Measurements from ENCODE around the gene ADAMTS5. TPM values are rescaled to one million over a fixed set of nuclear protein-coding genes. Genes with fewer than 3 reads are reported as not detected.
A peak's percentile ranks its signal among the peaks of the same experiment; 100 is the strongest.

Gene ADAMTS5
- total RNA-seq, 2 donors from 2014 or later: 20.4 to 42.9 TPM

DNA sequence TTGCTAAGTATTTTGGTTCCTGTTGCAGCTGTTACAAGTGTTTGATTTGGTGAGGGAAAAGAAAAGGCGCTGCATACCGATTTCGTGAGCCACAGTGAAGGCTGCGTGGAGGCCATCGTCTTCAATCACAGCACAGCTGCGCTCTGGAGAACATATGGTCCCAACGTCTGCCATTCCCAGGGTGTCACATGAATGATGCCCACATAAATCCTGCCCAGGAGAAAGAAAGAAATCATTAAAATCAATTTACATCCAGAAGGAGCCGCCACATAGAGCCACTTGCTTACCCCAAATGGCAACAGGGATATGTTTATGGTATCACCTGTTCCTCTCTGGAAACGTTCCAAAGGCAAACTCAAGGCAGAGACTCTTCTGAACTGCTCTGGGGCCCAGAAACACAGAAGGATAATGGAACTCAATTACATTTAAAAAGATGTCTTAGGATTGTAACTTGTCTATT lies 12.2 kb downstream of the ADAMTS5 start:
- DNase-seq (ENCODE audit: low spot score): no peak
- intact Hi-C loops (cut with DNase I): no loop called here

DNA sequence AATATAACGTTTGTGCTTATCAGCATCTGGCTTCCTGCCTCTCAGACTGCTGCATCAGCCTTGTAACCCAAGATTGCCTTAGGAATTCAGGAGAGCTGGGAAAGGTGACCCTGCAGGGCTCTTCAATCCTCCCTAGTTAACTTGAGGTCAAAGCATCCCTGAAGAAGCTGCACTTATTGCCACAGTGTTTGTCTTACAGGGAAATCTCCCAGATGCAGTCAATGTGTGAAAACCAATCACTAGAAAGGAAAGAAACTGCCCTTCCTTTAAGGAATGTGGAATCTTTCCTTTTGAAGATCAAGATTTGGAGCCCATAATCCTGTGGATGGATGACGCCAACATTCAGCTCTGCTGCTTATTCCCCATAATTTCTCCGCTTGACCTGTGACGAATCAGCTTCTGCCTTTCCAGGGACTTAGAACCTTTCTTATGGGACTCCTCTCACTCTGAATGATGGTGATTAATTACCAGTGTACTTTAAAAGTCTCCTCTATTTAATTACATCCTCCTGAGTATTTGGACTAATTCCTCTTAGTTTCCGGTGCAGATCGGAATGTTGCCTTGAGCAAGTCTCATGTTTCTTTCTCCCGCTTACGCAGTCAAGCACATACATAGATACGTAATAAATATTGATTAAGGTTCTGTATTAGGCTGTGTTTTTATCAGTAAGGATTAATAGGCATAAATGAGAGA lies 14.4 kb downstream of the ADAMTS5 start:
- DNase-seq (ENCODE audit: low spot score): no peak

DNA sequence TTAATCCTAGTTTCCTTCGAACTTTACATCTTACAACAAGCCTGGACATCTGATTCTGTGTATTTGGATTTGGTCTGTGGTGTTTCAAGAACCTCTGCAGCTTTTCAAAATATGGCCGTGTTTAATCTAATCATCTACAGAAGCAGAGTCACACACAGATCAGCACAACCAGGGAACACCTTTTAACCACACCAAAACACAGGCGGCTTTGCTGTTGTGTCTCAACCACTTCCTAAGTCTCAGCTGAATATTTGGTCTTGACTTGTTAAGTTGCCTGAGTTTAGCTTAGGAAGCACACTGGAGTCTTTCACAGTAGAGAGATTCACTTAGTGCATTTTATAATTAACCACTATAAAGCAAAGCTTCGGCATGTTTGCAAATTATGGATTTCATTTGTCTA lies 17.1 kb downstream of the ADAMTS5 start:
- intact Hi-C loops (cut with DNase I): loop anchor here in 1 of 2 donors (5.0 kb wide), 1 partner anchor 142 kb away; no protein-coding TSS in a partner anchor
- no peak for DNase-seq (ENCODE audit: low spot score)

More for the DNA sequence above, 14.4 kb downstream of the ADAMTS5 start:
- intact Hi-C loops (cut with DNase I): no loop called here

DNA sequence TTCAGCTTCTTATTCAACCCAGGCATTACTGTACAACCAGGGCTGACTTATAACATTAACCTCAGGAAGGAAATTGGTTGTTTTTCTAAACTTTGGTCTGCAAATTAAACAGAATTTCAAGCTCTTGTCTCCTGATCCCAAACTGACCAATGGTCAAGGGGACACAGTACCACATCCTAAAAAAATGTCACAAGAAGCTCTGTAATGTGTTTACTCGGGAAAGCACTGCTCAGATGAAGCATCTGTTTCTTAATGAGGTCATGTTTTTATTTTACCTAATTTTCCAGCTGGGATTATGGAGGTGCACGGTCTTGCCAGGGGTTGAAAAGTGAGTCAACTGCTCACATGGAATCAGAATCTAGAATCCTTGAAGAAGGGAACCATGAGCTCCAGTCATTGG lies 18.7 kb downstream of the ADAMTS5 start:
- intact Hi-C loops (cut with DNase I): loop anchor here in 1 of 2 donors (5.0 kb wide), 1 partner anchor 144 kb away; no protein-coding TSS in a partner anchor
- DNase-seq (ENCODE audit: low spot score): no peak

DNA sequence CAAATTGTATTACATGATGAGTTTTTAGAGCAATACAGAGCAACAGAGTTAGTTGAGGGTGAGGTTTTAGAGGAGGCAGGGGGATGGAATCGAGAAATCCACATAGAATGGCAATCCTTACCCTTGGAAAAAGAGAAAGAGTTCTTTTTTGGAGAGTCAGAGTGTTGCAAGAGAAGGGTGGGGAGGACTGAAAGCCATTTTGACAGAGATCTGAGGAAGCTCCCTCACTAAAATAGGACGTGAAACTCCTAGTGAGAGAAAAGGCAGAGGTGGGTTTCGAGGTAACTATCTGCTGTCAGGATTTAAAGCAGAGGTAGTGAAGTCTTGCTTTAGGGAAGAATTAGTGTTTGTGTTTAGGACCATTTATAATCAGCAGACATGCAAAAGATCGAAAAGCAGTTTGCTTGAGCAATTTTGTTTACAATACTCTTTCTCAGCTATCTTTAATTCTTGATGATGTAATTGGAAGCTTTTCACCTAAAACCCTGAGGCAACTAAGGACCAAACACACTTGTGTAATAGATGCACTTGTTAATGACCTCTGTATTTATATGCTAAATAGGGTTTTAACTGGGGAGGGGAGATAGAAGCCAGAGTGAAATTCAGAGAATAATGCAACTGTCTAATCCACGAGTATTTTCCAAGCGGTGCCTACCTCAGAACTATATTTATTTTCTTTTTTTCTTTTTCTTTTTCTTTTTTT lies 20.0 kb downstream of the ADAMTS5 start:
- DNase-seq (ENCODE audit: low spot score): no peak
- intact Hi-C loops (cut with DNase I): loop anchor here in 1 of 2 donors (5.0 kb wide), 1 partner anchor 145 kb away; no protein-coding TSS in a partner anchor

DNA sequence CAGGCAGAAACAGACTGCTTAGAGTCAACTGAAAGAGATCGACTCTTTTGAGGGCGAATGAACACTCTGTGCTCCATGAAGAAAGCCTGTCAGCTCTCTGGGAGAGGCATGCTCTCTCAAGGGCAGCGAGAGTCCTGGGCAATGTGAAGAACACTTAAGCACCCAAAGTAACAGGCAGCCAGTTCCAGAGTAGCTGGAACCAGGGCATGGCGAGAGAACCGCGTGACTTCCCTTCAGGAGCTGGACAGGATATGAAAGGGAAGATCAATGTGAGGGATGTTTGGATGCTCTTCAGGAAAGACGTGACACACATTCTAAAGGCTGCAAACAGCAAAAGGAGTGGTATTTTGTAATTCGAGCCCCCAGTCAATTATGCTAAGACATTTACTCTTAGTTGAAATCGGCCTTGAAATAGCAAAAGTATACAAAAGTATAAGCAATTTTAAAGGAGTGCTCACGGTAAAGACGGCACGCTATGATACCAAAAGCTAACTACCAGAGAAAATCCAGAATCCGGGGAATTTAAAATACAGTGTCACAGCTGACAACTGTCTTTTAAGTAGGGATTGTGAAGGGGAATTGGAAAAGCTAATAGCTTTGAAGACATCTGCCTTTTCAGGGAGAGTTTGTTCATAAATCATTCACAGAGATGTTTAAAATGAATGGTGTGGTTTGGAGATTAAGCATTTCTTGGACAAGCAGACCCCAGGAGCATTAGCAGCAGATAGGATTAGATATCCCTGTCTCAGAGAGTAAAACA lies 20.8 kb downstream of the ADAMTS5 start:
- intact Hi-C loops (cut with DNase I): loop anchor here in 1 of 2 donors (5.0 kb wide), 1 partner anchor 146 kb away; no protein-coding TSS in a partner anchor
- peak; percentile 71 for DNase-seq (ENCODE audit: low spot score)

DNA sequence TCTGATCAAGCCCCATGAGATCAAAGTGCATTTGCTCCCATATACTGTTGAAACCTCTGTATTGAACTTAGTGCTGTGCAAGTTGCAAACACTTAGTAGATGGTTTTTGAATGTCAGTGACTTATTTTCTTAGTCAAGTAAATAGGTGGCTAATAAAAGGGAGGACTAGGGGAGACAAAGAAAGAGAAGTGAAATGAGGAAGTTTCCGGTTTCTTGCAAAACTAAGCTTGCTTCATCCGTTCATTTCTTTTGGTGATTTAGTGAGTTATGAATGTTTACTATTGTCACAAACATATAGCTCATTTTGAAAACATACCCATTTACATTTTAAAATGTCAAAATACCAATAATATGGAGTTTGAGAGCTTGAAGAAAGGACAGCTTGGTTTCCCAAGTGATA lies 23.0 kb downstream of the ADAMTS5 start:
- DNase-seq (ENCODE audit: low spot score): no peak
- intact Hi-C loops (cut with DNase I): no loop called here

DNA sequence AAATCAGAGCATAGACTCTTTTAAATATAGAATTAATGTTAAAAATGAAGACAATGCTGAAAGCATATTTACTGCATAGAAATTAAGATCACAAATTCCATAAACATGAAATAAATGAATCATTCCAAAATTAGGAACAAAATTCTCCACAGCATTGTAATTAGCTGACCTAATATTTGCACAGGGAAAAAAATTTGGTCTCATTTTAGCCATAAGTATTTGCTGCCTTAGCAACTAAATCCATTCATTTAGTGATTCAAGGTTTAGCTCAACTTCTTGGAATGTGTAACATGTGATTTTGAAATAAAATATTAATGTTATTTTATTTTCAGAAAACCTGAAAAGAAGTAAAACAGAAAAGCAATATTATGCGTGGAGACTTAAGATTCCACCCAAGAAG lies 25.5 kb downstream of the ADAMTS5 start:
- no peak for DNase-seq (ENCODE audit: low spot score)
- intact Hi-C loops (cut with DNase I): no loop called here

DNA sequence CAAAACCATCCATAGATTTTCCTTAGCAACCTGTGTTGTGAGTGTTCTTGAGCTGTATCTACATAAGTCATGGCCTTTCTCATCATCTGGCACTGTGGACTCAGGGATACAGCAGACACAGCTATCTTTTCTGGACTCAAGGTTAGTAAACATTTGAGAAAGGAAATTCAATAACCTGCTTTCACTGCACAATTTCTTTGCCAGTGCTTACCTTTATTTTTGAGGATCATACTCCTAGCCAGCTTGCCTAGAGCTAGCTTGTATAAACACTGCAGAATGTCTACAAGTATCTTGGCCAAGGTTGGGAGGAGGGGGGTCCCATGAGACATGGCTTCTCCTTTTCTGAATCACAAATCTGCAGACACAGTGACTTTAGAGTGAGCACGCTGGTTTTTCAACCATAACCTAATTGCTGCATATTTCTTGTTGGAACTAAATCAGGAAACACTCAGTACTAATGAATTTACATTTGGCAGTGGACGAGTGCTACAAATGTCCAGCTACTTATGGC lies 27.2 kb downstream of the ADAMTS5 start:
- intact Hi-C loops (cut with DNase I): no loop called here
- DNase-seq (ENCODE audit: low spot score): no peak

DNA sequence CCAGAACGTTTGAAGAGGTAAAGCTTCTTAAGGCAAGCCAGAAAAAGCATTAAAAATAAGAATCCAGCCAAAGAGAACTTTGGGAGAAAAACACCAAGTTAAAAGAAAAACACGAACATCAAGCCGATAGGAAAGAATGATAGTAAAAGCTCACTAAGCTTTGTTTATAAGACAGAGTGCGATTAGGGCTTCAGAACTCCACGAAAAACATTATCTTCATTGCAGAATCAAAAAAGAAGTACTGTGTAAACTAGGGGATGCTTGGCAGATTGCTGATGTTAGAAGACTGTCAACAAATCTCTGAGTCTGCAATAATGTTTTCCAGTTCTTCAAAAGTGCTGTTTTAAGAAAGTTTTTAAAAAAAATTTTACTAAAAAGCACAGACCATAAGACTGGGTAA lies 30.2 kb downstream of the ADAMTS5 start:
- DNase-seq (ENCODE audit: low spot score): no peak
- intact Hi-C loops (cut with DNase I): no loop called here

DNA sequence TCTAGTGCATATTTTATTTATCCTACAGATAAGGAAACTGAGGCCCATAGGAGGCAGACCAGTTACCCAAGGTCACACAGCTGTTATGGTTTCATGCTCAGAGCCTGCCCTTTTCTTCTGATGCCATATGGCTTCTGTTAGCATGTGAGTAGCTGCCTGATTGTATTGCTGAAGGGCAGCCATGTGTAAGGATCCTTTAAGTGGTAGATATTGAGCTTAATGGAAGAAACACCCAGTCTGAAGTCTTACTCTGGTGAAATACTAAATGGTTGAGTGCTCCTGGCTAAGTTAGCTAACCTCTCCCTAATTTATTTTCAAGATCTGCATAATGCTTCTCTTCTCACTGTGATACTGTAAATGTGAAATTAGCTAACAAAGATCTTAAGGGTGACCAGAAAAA lies 30.9 kb downstream of the ADAMTS5 start:
- DNase-seq (ENCODE audit: low spot score): no peak
- intact Hi-C loops (cut with DNase I): no loop called here

DNA sequence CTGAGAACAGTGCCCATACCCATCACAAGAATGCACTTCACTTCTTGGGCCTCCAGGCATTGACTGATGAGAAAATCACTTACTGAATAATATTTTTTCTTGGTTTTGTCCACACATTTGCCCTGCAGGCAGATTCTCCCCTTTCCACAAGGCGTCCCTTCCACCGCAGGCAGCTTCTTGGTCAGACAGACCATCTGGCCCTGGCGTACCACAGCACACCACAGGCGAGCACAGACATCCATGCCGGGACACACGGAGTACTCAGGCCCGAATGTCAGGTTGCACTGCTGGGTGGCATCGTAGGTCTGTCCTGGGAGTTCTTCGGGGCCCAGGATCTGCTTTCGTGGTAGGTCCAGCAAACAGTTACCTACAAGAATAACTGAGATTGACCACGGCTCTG lies 32.5 kb downstream of the ADAMTS5 start:
- intact Hi-C loops (cut with DNase I): no loop called here
- peak; percentile 75 for DNase-seq (ENCODE audit: low spot score)

DNA sequence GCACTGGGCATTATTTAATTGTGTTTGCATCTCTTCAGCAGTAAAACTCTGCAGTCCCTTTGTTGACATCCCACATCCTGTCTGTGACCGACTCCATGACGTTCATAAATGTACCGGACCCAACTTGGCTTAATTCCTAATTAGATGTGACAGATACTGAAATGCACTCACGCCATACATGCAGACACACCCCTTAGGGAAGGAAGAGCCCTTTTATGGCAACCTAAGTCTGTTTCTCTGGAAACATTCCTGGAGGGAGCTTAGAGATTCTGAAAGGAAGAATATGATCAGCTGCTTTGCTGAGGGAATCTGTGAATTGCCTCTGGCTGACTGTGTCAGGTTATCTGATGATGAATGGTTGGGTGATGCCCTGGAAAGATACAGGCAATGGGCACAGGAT lies 33.4 kb downstream of the ADAMTS5 start:
- no peak for DNase-seq (ENCODE audit: low spot score)
- intact Hi-C loops (cut with DNase I): no loop called here

DNA sequence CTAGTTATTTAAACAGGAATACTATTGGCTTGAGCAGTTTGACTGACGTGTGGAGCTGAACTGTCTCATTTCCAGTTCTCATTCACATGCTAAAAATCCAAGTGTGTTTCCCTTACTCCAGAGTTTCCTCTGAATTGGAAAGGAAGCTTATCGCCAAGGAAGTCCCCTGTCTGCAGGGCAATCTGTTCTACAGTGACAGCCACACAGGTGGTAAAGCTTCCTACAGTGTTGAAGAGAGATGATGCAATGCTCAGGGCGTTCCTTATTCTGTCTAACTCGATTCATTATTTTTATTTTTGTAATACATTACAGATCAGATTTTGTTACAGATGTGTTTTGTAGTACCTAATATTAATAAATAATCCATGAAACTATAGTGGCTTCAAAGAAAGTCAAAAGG lies 41.3 kb downstream of the ADAMTS5 start:
- intact Hi-C loops (cut with DNase I): no loop called here
- DNase-seq (ENCODE audit: low spot score): no peak

DNA sequence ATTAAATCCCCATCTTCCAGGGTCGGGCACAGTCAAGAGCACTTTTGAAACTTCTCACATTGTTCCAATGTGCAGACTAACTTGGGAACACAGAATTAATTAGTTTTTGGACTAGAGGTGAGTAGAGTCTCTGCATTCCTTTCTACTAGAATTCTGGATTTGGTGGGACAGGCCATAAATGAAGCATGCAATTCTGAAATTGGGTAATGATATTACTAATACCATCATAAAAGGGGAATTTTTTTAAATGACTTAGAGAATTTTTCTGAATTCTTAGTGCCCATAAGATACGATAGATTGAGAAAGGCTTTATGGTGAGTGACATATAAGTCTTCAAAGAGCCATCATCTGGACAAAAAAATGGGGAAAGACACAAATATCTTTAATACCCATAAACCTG lies 41.8 kb downstream of the ADAMTS5 start:
- intact Hi-C loops (cut with DNase I): no loop called here
- DNase-seq (ENCODE audit: low spot score): no peak

DNA sequence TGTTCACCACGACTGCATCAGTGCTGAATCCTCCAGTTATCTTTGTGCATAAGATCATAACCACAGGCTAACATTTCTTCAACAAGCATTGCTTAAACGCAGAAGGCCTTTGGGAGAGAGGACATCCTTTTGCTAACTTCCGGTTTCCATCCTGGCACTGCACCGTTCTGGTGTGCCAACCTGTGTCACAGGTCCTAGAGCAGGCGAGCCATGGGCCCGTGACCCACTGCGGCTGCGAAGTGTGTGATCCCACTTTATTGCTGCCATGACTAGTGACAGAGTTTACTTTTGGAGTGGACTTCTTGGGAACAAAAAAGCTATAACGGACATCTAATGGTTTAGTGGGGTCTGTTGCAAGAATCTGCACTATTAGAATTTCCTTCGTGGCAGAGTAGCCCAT lies 42.9 kb downstream of the ADAMTS5 start:
- intact Hi-C loops (cut with DNase I): no loop called here
- no peak for DNase-seq (ENCODE audit: low spot score)

DNA sequence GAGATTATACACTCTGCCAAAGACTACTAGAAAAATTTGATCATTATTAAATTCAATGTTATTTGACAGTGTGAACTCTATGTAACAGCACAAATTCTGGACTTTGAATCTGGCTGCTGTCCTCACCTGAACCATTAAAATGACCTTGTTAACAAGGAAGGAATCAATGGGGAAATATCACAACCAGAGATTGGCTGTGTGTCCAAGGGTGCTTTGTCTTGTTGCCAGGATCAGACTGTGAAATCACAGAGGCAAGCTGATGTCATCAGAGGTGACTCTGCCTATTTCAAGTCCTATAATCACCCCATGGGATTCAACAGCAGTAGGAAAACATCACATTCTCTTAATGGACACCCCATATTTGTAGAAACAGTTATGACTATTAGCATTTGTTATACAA lies 46.8 kb downstream of the ADAMTS5 start:
- intact Hi-C loops (cut with DNase I): no loop called here
- DNase-seq (ENCODE audit: low spot score): no peak

DNA sequence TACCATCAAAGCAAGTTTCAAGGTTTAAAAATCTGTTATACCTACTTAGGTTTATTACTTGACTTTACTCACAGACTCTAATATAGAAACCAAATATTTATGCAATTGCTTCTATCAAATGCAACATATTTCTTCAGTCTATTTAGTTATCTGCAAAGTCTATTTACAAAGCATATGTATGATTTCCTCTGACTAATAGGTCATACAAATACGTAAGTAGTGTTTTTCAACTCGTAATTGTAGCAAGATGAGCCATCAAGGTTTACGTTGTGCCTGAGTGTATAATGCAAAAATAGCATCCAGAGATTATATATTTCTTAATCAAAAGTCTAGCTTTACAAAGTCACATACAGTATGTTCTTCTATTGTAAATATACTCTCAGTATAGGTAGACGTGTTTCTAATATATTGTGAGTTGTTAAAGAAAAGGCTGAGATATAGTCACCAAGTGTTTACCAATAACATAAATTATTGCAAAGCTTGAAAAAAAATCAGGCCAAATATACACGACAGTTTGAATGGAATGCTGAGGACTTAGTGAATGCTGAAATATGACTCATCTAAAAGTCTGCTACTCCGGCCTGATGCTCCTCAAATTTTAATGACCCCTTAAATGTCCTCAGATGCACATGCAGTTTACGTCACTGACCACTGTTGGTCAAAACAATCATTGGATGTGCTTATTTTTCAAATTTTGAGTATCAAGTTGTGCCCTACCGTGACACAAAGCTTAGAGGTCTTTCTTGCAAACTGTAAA lies 48.4 kb downstream of the ADAMTS5 start:
- intact Hi-C loops (cut with DNase I): no loop called here
- DNase-seq (ENCODE audit: low spot score): no peak

DNA sequence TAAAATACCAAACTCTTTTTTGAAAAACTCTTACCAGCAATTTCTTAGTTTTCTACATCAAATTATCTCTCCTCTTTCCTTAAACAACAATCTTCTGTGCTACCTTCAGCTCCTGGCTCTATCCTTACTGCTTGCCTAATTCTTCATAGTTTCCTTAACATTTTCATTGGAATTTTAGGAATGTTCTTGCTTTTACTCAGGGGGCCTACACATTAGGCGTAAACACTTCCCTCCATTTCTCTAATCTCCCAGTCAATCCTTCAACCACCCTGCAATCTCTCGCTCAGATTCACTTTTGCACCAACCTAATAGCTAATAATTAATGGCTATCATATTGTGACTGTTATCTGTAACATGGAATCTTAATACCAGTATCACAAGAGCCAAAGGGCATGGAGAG lies 50.1 kb downstream of the ADAMTS5 start:
- intact Hi-C loops (cut with DNase I): no loop called here
- no peak for DNase-seq (ENCODE audit: low spot score)
